Liver (tissue), 3 donors: ENCODE measurements around the gene UBFD1.

ENCODE experiments used
- ATF3 ChIP-seq: IDR thresholded peaks from 2 replicates; pipeline ENCODE4 v1.6.1; 2016; ENCODE audit warnings: antibody characterized with exemption
- CTCF ChIP-seq: fragments of 150-350 bp; IDR thresholded peaks from 2 replicates; pipeline ENCODE4 v1.5.1; 2017; ENCODE audit warnings: improper control_type of control experiment, low read depth, low read length; ENCODE audit not compliant: missing input control
- EGR1 ChIP-seq, 2 donors: IDR thresholded peaks; 2 replicates each; pipeline ENCODE4 v1.6.1; 2016 to 2018; ENCODE audit warnings: antibody characterized with exemption in 2 of 2, low read depth in 2 of 2
- HNF4A ChIP-seq, 2 donors: conservative IDR thresholded peaks; 2 replicates each; pipeline ENCODE4 v1.6.1; 2016; ENCODE audit warnings: antibody characterized with exemption in 2 of 2, mild to moderate bottlenecking in 2 of 2
- MAX ChIP-seq: IDR thresholded peaks from 2 replicates; pipeline ENCODE4 v1.6.1; 2016; ENCODE audit warnings: antibody characterized with exemption
- RAD21 ChIP-seq, 2 donors: IDR thresholded peaks; 2 replicates each; pipeline ENCODE4 v1.6.1; 2016; ENCODE audit warnings: antibody characterized with exemption in 2 of 2, mild to moderate bottlenecking in 2 of 2
- RXRA ChIP-seq, 2 donors: IDR thresholded peaks; 2 replicates each; pipeline ENCODE4 v1.6.1; 2017 to 2018; ENCODE audit warnings: antibody characterized with exemption in 2 of 2, mild to moderate bottlenecking in 1 of 2
- SP1 ChIP-seq: IDR thresholded peaks from 2 replicates; pipeline ENCODE4 v1.6.1; 2018; ENCODE audit warnings: antibody characterized with exemption, mild to moderate bottlenecking
- TAF1 ChIP-seq: conservative IDR thresholded peaks from 2 replicates; pipeline ENCODE4 v1.6.1; 2016; ENCODE audit warnings: antibody characterized with exemption, mild to moderate bottlenecking
- YY1 ChIP-seq: IDR thresholded peaks from 2 replicates; pipeline ENCODE4 v1.6.1; 2016; ENCODE audit warnings: antibody characterized with exemption, mild to moderate bottlenecking
- ZBTB33 ChIP-seq: IDR thresholded peaks from 2 replicates; pipeline ENCODE4 v1.6.1; 2016; ENCODE audit warnings: antibody characterized with exemption
- donor health status: healthy.
- donor health status: healthy.

GRCh38 chr16:23544436-23544835 is 13.1 kb upstream of the UBFD1 start:
- TF ChIP-seq ATF3 = no peak
- no peak for TF ChIP-seq EGR1 (IDR thresholded peaks at IDR 0.05; ENCODE audit: low read depth in 2 of 2)
- TF ChIP-seq CTCF = no peak
- no peak for TF ChIP-seq ZBTB33
- TF ChIP-seq RAD21 (IDR thresholded peaks at IDR 0.05) = no peak
- TF ChIP-seq HNF4A (conservative IDR thresholded peaks at IDR 0.05) = no peak
- no peak for TF ChIP-seq SP1
- TF ChIP-seq YY1 = no peak
- TF ChIP-seq MAX = no peak
- no peak for TF ChIP-seq RXRA (IDR thresholded peaks at IDR 0.05)
- TF ChIP-seq TAF1 = no peak
